Endodermal cell (in vitro differentiated cells): ENCODE measurements around the gene MBP. TPM values are rescaled to one million over a fixed set of nuclear protein-coding genes. Genes with fewer than 3 reads are reported as not detected.

ENCODE experiments used
- DNase-seq: peaks from one replicate; pipeline ENCODE4 v3.0.0-alpha.2; 2017
- H3K27ac ChIP-seq: 2 replicates; pipeline ENCODE4 v1.5.1; 2013; ENCODE audit warnings: mild to moderate bottlenecking, low read depth, low read length, moderate library complexity
- H3K27me3 ChIP-seq: 2 replicates; pipeline ENCODE4 v1.6.1; 2013; ENCODE audit warnings: mild to moderate bottlenecking, low read length, moderate library complexity; ENCODE audit not compliant: insufficient read depth, control insufficient read depth, poor library complexity, severe bottlenecking
- H3K36me3 ChIP-seq: 2 replicates; pipeline ENCODE4 v1.7.0; 2013; ENCODE audit warnings: mild to moderate bottlenecking, low read length, moderate library complexity; ENCODE audit not compliant: control insufficient read depth, insufficient read depth
- H3K4me1 ChIP-seq: one replicate; pipeline ENCODE4 v1.7.0; 2013; ENCODE audit warnings: low read length; ENCODE audit not compliant: control insufficient read depth, insufficient read depth
- H3K4me3 ChIP-seq: 2 replicates; pipeline ENCODE4 v1.5.1; 2013; ENCODE audit warnings: mild to moderate bottlenecking, low read length, moderate library complexity
- H3K9ac ChIP-seq: 2 replicates; pipeline ENCODE4 v1.6.1; 2013; ENCODE audit warnings: mild to moderate bottlenecking, low read length, moderate library complexity; ENCODE audit not compliant: poor library complexity, severe bottlenecking; ENCODE audit errors: extremely low read depth
- H3K9me3 ChIP-seq: 2 replicates; pipeline ENCODE4 v1.6.1; 2013; ENCODE audit warnings: mild to moderate bottlenecking, low read length, moderate library complexity; ENCODE audit not compliant: control insufficient read depth
- H3K27ac Mint-ChIP-seq: 2 replicates; pipeline ENCODE4 v1.8.0; 2020; ENCODE audit warnings: mixed read lengths
- H3K27me3 Mint-ChIP-seq: 2 replicates; pipeline ENCODE4 v1.8.0; 2021; ENCODE audit warnings: mild to moderate bottlenecking, mixed read lengths; ENCODE audit not compliant: insufficient read depth
- H3K36me3 Mint-ChIP-seq: 2 replicates; pipeline ENCODE4 v1.8.0; 2020; ENCODE audit warnings: low read depth, mixed read lengths
- H3K4me1 Mint-ChIP-seq: 2 replicates; pipeline ENCODE4 v1.8.0; 2020; ENCODE audit warnings: mixed read lengths
- H3K4me3 Mint-ChIP-seq: 2 replicates; pipeline ENCODE4 v1.8.0; 2020; ENCODE audit warnings: mild to moderate bottlenecking, moderate library complexity, mixed read lengths
- H3K9me3 Mint-ChIP-seq: 2 replicates; pipeline ENCODE4 v1.8.0; 2020; ENCODE audit warnings: mild to moderate bottlenecking, mixed read lengths
- CTCF ChIP-seq: fragments of 200-600 bp; sonication (generic); conservative IDR thresholded peaks from 2 replicates; pipeline ENCODE4 v1.5.0; 2021; ENCODE audit warnings: antibody characterized with exemption, mild to moderate bottlenecking
- WGBS, 2 experiments: methylation state at CpG; one replicate each; pipeline versions ENCODE4 v1.1.5 to v1.1.7; 2013; ENCODE audit warnings: missing lambda C conversion rate in 2 of 2, mixed read lengths in 1 of 2; ENCODE audit not compliant: insufficient coverage in 1 of 2, insufficient read length in 1 of 2; 5-methylcytosine and 5-hydroxymethylcytosine counted together
- total RNA-seq, 2 donors: library from RNA; stranded (reverse); fragmentation: NEBNext Ultra II Directional in 1 of 2; extraction: Animal tissue kit (Norgen Biotek cat#: 25700) in 1 of 2; gene quantifications; 2 replicates in 1 of 2; 3 replicates in 1 of 2; pipeline ENCODE4 v1.2.1, GENCODE V29; 2021

MBP gene
- total RNA-seq, 2 donors from 2014 or later: 16.3 to 19.0 TPM

- no peaks in the 10 kb centered on the region for H3K9me3 ChIP-seq
- no peaks in the 10 kb centered on the region for H3K27me3 ChIP-seq
- H3K4me1 Mint-ChIP-seq: peaks cover 37% of the 10 kb centered on the region
- no peak overlapping the region for H3K4me3 Mint-ChIP-seq
- no peaks in the 10 kb centered on the region for H3K36me3 Mint-ChIP-seq
- no peak overlapping the region for H3K9ac ChIP-seq
- H3K27ac Mint-ChIP-seq: no peak overlapping the region
- no peak for TF ChIP-seq CTCF
- no peaks in the 10 kb centered on the region for H3K27me3 Mint-ChIP-seq
- no peaks in the 10 kb centered on the region for H3K36me3 ChIP-seq
- WGBS, 2 experiments: 91 to 93% methylated on average over 8 to 20 of the region's 20 CpGs
- H3K4me1 ChIP-seq: peaks cover 20% of the 10 kb centered on the region
- DNase-seq: no peak
- no peak overlapping the region for H3K27ac ChIP-seq
- H3K9me3 Mint-ChIP-seq: no peaks in the 10 kb centered on the region
- H3K4me3 ChIP-seq: no peak overlapping the region
Measured at GRCh38 chr18:77052297-77052982, 80.1 kb downstream of the MBP start.

- Mint-ChIP-seq H3K27ac (no peak overlapping the region), H3K4me1 (peaks cover 30% of the 10 kb centered on the region), H3K27me3 (no peaks in the 10 kb centered on the region), H3K9me3 (no peaks in the 10 kb centered on the region), H3K4me3 (no peak overlapping the region), H3K36me3 (no peaks in the 10 kb centered on the region)
- peaks cover 14% of the 10 kb centered on the region for H3K4me1 ChIP-seq
- H3K4me3 ChIP-seq: no peak overlapping the region
- DNase-seq: no peak
- TF ChIP-seq CTCF: no peak
- no peak overlapping the region for H3K9ac ChIP-seq
- H3K27me3 ChIP-seq: no peaks in the 10 kb centered on the region
- H3K36me3 ChIP-seq: no peaks in the 10 kb centered on the region
- H3K27ac ChIP-seq: no peak overlapping the region
- no peaks in the 10 kb centered on the region for H3K9me3 ChIP-seq
- 93 to 96% methylated on average over 12 to 14 of the region's 14 CpGs for WGBS, 2 experiments
Measured at GRCh38 chr18:77051581-77052296, 80.8 kb downstream of the MBP start.

GRCh38 chr18:77049938-77050337 lies 82.6 kb downstream of the MBP start:
- H3K4me3 Mint-ChIP-seq: no peak overlapping the region

More at GRCh38 chr18:77049938-77050337, 82.6 kb downstream of the MBP start:
- DNase-seq: no peak
- H3K4me1 ChIP-seq: no peaks in the 10 kb centered on the region
- Mint-ChIP-seq H3K4me1 (peaks cover 16% of the 10 kb centered on the region), H3K36me3 (no peaks in the 10 kb centered on the region), H3K27me3 (no peaks in the 10 kb centered on the region), H3K9me3 (no peaks in the 10 kb centered on the region), H3K27ac (no peak overlapping the region)
- no peak for TF ChIP-seq CTCF
- H3K9ac ChIP-seq: no peak overlapping the region
- H3K27me3 ChIP-seq: no peaks in the 10 kb centered on the region
- no peak overlapping the region for H3K27ac ChIP-seq
- no peak overlapping the region for H3K4me3 ChIP-seq
- no peaks in the 10 kb centered on the region for H3K36me3 ChIP-seq
- WGBS, 2 experiments: 68 to 94% methylated on average over 2 to 4 of the region's 4 CpGs
- H3K9me3 ChIP-seq: no peaks in the 10 kb centered on the region
